Endothelial cell of umbilical vein (primary cell): Measurements from ENCODE around the gene MESD. TPM values are rescaled to one million over a fixed set of nuclear protein-coding genes. Genes with fewer than 3 reads are reported as not detected.

Experiments used
- BruUV-seq: library from RNA; stranded (reverse); fragments of 400-500 nt; replicated peaks from 2 replicates; lab custom pipeline; 2021; lab: Mats Ljungman, UMichigan
- CTCF ChIA-PET: fragments of 300-600, 350-600 bp; sonication (Branson Sonifier 250); formaldehyde crosslinking; loops from one replicate; lab custom pipeline; 2021; ENCODE audit warnings: antibody characterized with exemption, inconsistent platforms; lab: Charles Lee
- POLR2A ChIA-PET: fragments of 300-600, 350-600 bp; sonication (Branson Sonifier 250); formaldehyde crosslinking; loops from one replicate; lab custom pipeline; 2021; ENCODE audit warnings: antibody characterized with exemption, inconsistent platforms; lab: Charles Lee
- DNase-seq: peaks from one replicate; pipeline ENCODE4 v3.0.0-alpha.2; 2011; ENCODE audit warnings: low read depth, low spot score
- FAIRE-seq: peaks from 2 replicates; lab custom pipeline; 2011; peaks lifted over from hg19 to GRCh38; lab: Jason Lieb, UNC
- H2AFZ ChIP-seq: 2 replicates; pipeline ENCODE4 v1.6.0; 2012; ENCODE audit warnings: low read depth, low read length, control low read depth, inconsistent platforms
- H3K27ac ChIP-seq: 2 replicates; pipeline ENCODE4 v1.5.1; 2011; ENCODE audit warnings: low read depth, mild to moderate bottlenecking, control low read depth, low read length, moderate library complexity; ENCODE audit not compliant: insufficient read depth
- H3K27me3 ChIP-seq, 2 experiments: 2 replicates each; pipeline versions ENCODE4 v1.6.0 to v1.6.1; 2011; ENCODE audit warnings: low read length in 2 of 2, mixed read lengths in 1 of 2; ENCODE audit not compliant: control insufficient read depth in 2 of 2, insufficient read depth in 2 of 2
- H3K36me3 ChIP-seq, 2 experiments: 2 replicates in 1 of 2; 3 replicates in 1 of 2; pipeline ENCODE4 v1.5.1; 2011; ENCODE audit warnings: low read length in 2 of 2, mild to moderate bottlenecking in 1 of 2, moderate library complexity in 1 of 2; ENCODE audit not compliant: control insufficient read depth in 2 of 2, insufficient read depth in 2 of 2; ENCODE audit errors: extremely low read depth in 1 of 2
- H3K4me1 ChIP-seq: 3 replicates; pipeline ENCODE4 v1.5.1; 2011; ENCODE audit warnings: mild to moderate bottlenecking, low read length; ENCODE audit not compliant: control insufficient read depth, insufficient read depth; ENCODE audit errors: extremely low read depth
- H3K4me2 ChIP-seq: 2 replicates; pipeline ENCODE4 v1.6.1; 2011; ENCODE audit warnings: low read length, control low read depth, mixed read lengths; ENCODE audit not compliant: insufficient read depth
- H3K4me3 ChIP-seq, 3 experiments: fragments of 200-600 bp in 1 of 3; sonication (generic), shearing (Covaris generic) in 1 of 3; replicated peaks in 1 of 3; 2 replicates each; pipeline ENCODE4 v1.5.1; 2011 to 2016; ENCODE audit warnings: control low read depth in 3 of 3, low read length in 3 of 3, mild to moderate bottlenecking in 2 of 3, inconsistent platforms in 1 of 3, low read depth in 1 of 3, moderate library complexity in 1 of 3; ENCODE audit not compliant: insufficient read depth in 1 of 3
- H3K79me2 ChIP-seq: 2 replicates; pipeline ENCODE4 v1.6.0; 2012; ENCODE audit warnings: low read length, inconsistent platforms; ENCODE audit not compliant: control insufficient read depth, insufficient read depth
- H3K9ac ChIP-seq: replicated peaks from 2 replicates; pipeline ENCODE3; 2011; ENCODE audit warnings: low read length, control low read depth; ENCODE audit not compliant: insufficient read depth; ENCODE audit errors: extremely low read depth
- H3K9me1 ChIP-seq: replicated peaks from 3 replicates; pipeline ENCODE4 v1.6.0; 2011; ENCODE audit warnings: mild to moderate bottlenecking, low read length; ENCODE audit not compliant: control insufficient read depth, insufficient read depth; ENCODE audit errors: extremely low read depth
- H3K9me3 ChIP-seq: replicated peaks from 2 replicates; pipeline ENCODE4 v1.5.1; 2012; ENCODE audit warnings: low read length, inconsistent platforms; ENCODE audit not compliant: control insufficient read depth, insufficient read depth
- H4K20me1 ChIP-seq: replicated peaks from 2 replicates; pipeline ENCODE3; 2011; ENCODE audit warnings: mild to moderate bottlenecking, low read length; ENCODE audit not compliant: control insufficient read depth, insufficient read depth; ENCODE audit errors: extremely low read depth
- EZH2 ChIP-seq: IDR thresholded peaks from 2 replicates; pipeline ENCODE4 v1.6.1; 2012; ENCODE audit warnings: borderline replicate concordance, low read depth, mild to moderate bottlenecking, moderate library complexity, low read length, inconsistent platforms; ENCODE audit not compliant: severe bottlenecking
- FOS ChIP-seq: IDR thresholded peaks from 2 replicates; pipeline ENCODE4 v1.6.1; 2011; ENCODE audit warnings: mild to moderate bottlenecking, low read length, moderate library complexity, borderline replicate concordance; ENCODE audit not compliant: insufficient read depth
- GATA2 ChIP-seq: IDR thresholded peaks from 2 replicates; pipeline ENCODE4 v1.7.0; 2011; ENCODE audit warnings: low read depth, mild to moderate bottlenecking, moderate library complexity, mixed read lengths, low read length; ENCODE audit not compliant: insufficient read length, insufficient read depth
- JUN ChIP-seq: IDR thresholded peaks from 2 replicates; pipeline ENCODE4 v1.6.1; 2011; ENCODE audit warnings: borderline replicate concordance, low read depth; ENCODE audit not compliant: insufficient read length, insufficient read depth
- MAX ChIP-seq: IDR thresholded peaks from 2 replicates; pipeline ENCODE4 v1.6.1; 2011; ENCODE audit not compliant: insufficient read depth, insufficient read length
- MYC ChIP-seq: IDR thresholded peaks from one replicate; pipeline ENCODE4 v1.6.1; 2011; ENCODE audit warnings: mild to moderate bottlenecking, low read depth, low read length
- POLR2A ChIP-seq: IDR thresholded peaks from 2 replicates; pipeline ENCODE4 v1.6.1; 2012; ENCODE audit warnings: low read depth, mild to moderate bottlenecking, control low read depth, low read length
- POLR2AphosphoS5 ChIP-seq: IDR thresholded peaks from 2 replicates; pipeline ENCODE4 v1.6.1; 2012; ENCODE audit warnings: low read depth, mild to moderate bottlenecking, control low read depth, low read length, moderate library complexity; ENCODE audit not compliant: insufficient read depth
- dilution Hi-C: fragments of 300-500 bp; cut with MboI; formaldehyde crosslinking; loops from one replicate; pipeline ENCODE4 v1.15.0; 2019; ENCODE audit warnings: low sequenced_read_pairs; ENCODE audit not compliant: extremely low pct_ligation_motif_present
- intact Hi-C: fragments of 100-400 bp; cut with micrococcal nuclease; formaldehyde crosslinking; loops from one replicate; pipeline ENCODE4 v1.10.0; 2022
- polyA plus RNA-seq, 4 experiments: library from polyadenylated mRNA; depleted of rRNA in 3 of 4; stranded (reverse) in 3 of 4; unstranded in 1 of 4; fragments of >200 nt; gene quantifications; 2 replicates each; pipeline versions ENCODE4 v1.2.1 to v1.2.3, GENCODE V29; 2011 to 2012; ENCODE audit warnings: missing spikeins in 1 of 4
- total RNA-seq: library from RNA; stranded (reverse); gene quantifications from 2 replicates; pipeline ENCODE4 v1.2.3, GENCODE V29; 2021
- TF ChIP-seq, protein P1 (sequence below), 2 donors: IDR thresholded peaks; 1 replicate in 1 of 2; 2 replicates in 1 of 2; pipeline ENCODE4 v1.5.1; 2011; ENCODE audit warnings: low read length in 2 of 2, mild to moderate bottlenecking in 2 of 2, moderate library complexity in 2 of 2, control low read depth in 1 of 2, inconsistent platforms in 1 of 2, low read depth in 1 of 2; ENCODE audit not compliant: insufficient read depth in 1 of 2; ENCODE audit errors: extremely low read depth in 1 of 2

MESD gene
- total and polyA plus RNA-seq, 2 donors (not counting 3 experiments of a cell fraction or from before 2014, with no cell fraction given) = 12.8 to 30.5 TPM

GRCh38 chr15:80945605-80946004, 44.0 kb downstream of the MESD start:
- no peak for DNase-seq
- TF ChIP-seq JUN (no peak), POLR2AphosphoS5 (no peak), FOS (no peak), EZH2 (no peak), MYC (no peak), GATA2 (no peak)
- CTCF ChIA-PET = interaction anchor here (1.6 to 2.2 kb wide), 3 partner anchors 12 to 320 kb away, joined by 3 to 5 read pairs (median 5); no protein-coding TSS in a partner anchor
- H4K20me1 ChIP-seq = no peaks in the 10 kb centered on the region
- dilution Hi-C loops (no loop called here), intact Hi-C loops (no loop called here)
- no peaks in the 10 kb centered on the region for H3K27me3 ChIP-seq
- no peak overlapping the region for H3K27ac ChIP-seq
- FAIRE-seq = no peak
- no peaks in the 10 kb centered on the region for H3K9me1 ChIP-seq
- no peak overlapping the region for H2AFZ ChIP-seq
- POLR2A ChIA-PET = no interaction called here
- no peaks in the 10 kb centered on the region for H3K4me1 ChIP-seq
- no TSS peak for BruUV-seq
- no peak overlapping the region for H3K9ac ChIP-seq
- H3K36me3 ChIP-seq = peaks cover 3 to 10% of the 10 kb centered on the region in 2 experiments
- H3K79me2 ChIP-seq = no peaks in the 10 kb centered on the region
- H3K9me3 ChIP-seq = no peaks in the 10 kb centered on the region
- no peak overlapping the region for H3K4me3 ChIP-seq
- no peak overlapping the region for H3K4me2 ChIP-seq

- CTCF ChIA-PET = interaction anchor here (1.6 kb wide), 2 partner anchors 168 to 321 kb away, joined by 3 to 5 read pairs; no protein-coding TSS in a partner anchor
- no peak for FAIRE-seq
- Histone ChIP-seq H3K4me2 (no peak overlapping the region), H2AFZ (no peak overlapping the region), H3K9me3 (no peaks in the 10 kb centered on the region), H3K27ac (no peak overlapping the region), H3K27me3 (no peaks in the 10 kb centered on the region), H3K4me1 (no peaks in the 10 kb centered on the region), H3K79me2 (no peaks in the 10 kb centered on the region), H4K20me1 (no peaks in the 10 kb centered on the region), H3K4me3 (no peak overlapping the region), H3K36me3 (peaks cover 3 to 7% of the 10 kb centered on the region in 2 experiments), H3K9me1 (no peaks in the 10 kb centered on the region), H3K9ac (no peak overlapping the region)
- intact Hi-C loops = no loop called here
- no peak for TF ChIP-seq GATA2
- no peak for TF ChIP-seq MYC
- TF ChIP-seq JUN = no peak
- TF ChIP-seq EZH2 = no peak
- no peak for TF ChIP-seq FOS
- TF ChIP-seq MAX = no peak
- TF ChIP-seq POLR2A = no peak
- TF ChIP-seq, protein P1, sequence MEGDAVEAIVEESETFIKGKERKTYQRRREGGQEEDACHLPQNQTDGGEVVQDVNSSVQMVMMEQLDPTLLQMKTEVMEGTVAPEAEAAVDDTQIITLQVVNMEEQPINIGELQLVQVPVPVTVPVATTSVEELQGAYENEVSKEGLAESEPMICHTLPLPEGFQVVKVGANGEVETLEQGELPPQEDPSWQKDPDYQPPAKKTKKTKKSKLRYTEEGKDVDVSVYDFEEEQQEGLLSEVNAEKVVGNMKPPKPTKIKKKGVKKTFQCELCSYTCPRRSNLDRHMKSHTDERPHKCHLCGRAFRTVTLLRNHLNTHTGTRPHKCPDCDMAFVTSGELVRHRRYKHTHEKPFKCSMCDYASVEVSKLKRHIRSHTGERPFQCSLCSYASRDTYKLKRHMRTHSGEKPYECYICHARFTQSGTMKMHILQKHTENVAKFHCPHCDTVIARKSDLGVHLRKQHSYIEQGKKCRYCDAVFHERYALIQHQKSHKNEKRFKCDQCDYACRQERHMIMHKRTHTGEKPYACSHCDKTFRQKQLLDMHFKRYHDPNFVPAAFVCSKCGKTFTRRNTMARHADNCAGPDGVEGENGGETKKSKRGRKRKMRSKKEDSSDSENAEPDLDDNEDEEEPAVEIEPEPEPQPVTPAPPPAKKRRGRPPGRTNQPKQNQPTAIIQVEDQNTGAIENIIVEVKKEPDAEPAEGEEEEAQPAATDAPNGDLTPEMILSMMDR (IDR thresholded peaks at IDR 0.05; ENCODE audit: extremely low read depth in 1 of 2, insufficient read depth in 1 of 2, low read depth in 1 of 2, low read length in 2 of 2) = no peak
- no peak for TF ChIP-seq POLR2AphosphoS5
- BruUV-seq = no TSS peak
- POLR2A ChIA-PET = no interaction called here
- no peak for DNase-seq
- dilution Hi-C loops = no loop called here
Measured at GRCh38 chr15:80944818-80945217, 44.8 kb downstream of the MESD start.
